ES-I3 (cell line): ENCODE measurements around the gene FIBP.
"Not testable (repeated sequence)": the region's sequence is repeated elsewhere in the genome, so short reads cannot be mapped to it uniquely, and the experiment has no call there.

Experiments
- H3K36me3 ChIP-seq: 2 replicates; pipeline ENCODE4 v1.6.1; 2013; ENCODE audit warnings: mild to moderate bottlenecking, low read length, control low read depth, moderate library complexity; ENCODE audit not compliant: insufficient read depth
- H3K4me1 ChIP-seq: 2 replicates; pipeline ENCODE4 v1.6.1; 2013; ENCODE audit warnings: mild to moderate bottlenecking, control low read depth, low read length; ENCODE audit not compliant: insufficient read depth
- H3K9ac ChIP-seq: 2 replicates; pipeline ENCODE4 v1.6.1; 2013; ENCODE audit warnings: low read depth, mild to moderate bottlenecking, low read length, moderate library complexity
- H3K9me3 ChIP-seq: 2 replicates; pipeline ENCODE4 v1.6.1; 2013; ENCODE audit warnings: mild to moderate bottlenecking, low read length, moderate library complexity; ENCODE audit not compliant: control insufficient read depth, insufficient read depth

The FIBP gene

GRCh38 chr11:65849771-65850216 lies 38.5 kb downstream of the FIBP start:
- Histone ChIP-seq H3K9ac (no peak overlapping the region), H3K9me3 (peaks cover 8% of the 10 kb centered on the region; the same call in 1 of the 2 replicates), H3K36me3 (peaks cover 9% of the 10 kb centered on the region; the same call in 1 of the 2 replicates), H3K4me1 (no peaks in the 10 kb centered on the region)

GRCh38 chr11:65849366-65849765 lies 38.9 kb downstream of the FIBP start:
- H3K9me3 ChIP-seq = peaks cover 8% of the 10 kb centered on the region; the same call in 1 of the 2 replicates
- H3K9ac ChIP-seq = no peak overlapping the region
- H3K4me1 ChIP-seq = no peaks in the 10 kb centered on the region
- H3K36me3 ChIP-seq = peaks cover 7% of the 10 kb centered on the region; the same call in 1 of the 2 replicates

- not testable (repeated sequence) for H3K36me3 ChIP-seq, H3K4me1 ChIP-seq, H3K9me3 ChIP-seq, H3K9ac ChIP-seq
Measured at GRCh38 chr11:65848693-65849092, 39.6 kb downstream of the FIBP start.

GRCh38 chr11:65847746-65848145 lies 40.5 kb downstream of the FIBP start:
- no peaks in the 10 kb centered on the region; the same call in 1 of the 2 replicates for H3K36me3 ChIP-seq
- H3K9me3 ChIP-seq = peaks cover 8% of the 10 kb centered on the region; the same call in 1 of the 2 replicates
- no peak overlapping the region for H3K9ac ChIP-seq
- H3K4me1 ChIP-seq = no peaks in the 10 kb centered on the region

DNA sequence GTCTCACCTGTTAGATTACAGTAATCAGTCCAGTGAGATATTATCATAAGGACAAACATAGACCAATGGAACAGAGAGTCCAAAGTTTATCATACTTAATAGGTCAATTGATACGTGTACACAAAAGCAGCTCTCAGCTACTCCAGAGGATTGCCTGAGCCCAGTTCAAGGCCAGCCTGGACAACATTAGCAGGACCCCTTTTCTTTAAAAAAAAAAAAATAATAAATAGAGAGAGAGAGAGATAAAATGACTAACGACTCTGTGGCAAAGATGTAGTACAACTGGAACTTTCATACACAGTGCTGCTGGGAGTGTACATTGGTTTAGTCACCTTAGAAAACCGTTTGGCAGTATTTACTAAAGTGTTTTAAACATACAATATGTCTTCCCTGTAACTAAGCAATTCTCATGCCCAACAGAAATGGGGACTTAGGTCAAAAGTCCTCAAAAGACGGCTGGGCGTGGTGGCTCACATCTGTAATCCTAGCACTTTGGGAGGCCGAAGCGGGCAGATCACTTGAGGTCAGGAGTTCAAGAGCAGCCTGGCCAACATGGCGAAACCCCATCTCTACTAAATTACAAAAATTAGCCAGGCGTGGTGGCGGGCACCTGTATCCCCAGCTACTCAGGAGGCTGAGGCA lies 43.9 kb downstream of the FIBP start:
- Histone ChIP-seq H3K4me1 (no peaks in the 10 kb centered on the region), H3K9me3 (no peaks in the 10 kb centered on the region), H3K36me3 (no peaks in the 10 kb centered on the region), H3K9ac (no peak overlapping the region)

- no peaks in the 10 kb centered on the region for H3K36me3 ChIP-seq
- H3K9me3 ChIP-seq = no peaks in the 10 kb centered on the region
- no peaks in the 10 kb centered on the region for H3K4me1 ChIP-seq
- H3K9ac ChIP-seq = no peak overlapping the region
Measured at GRCh38 chr11:65843811-65844210, 44.5 kb downstream of the FIBP start.

GRCh38 chr11:65842144-65842543 lies 46.1 kb downstream of the FIBP start:
- H3K36me3 ChIP-seq = no peaks in the 10 kb centered on the region
- H3K9me3 ChIP-seq = no peaks in the 10 kb centered on the region

GRCh38 chr11:65834202-65834601 lies 54.1 kb downstream of the FIBP start:
- Histone ChIP-seq H3K9ac (peak overlapping the region; percentile 58), H3K9me3 (no peaks in the 10 kb centered on the region), H3K4me1 (0 out of 2 replicates have a peak, but pooled peaks cover 9% of the 10 kb centered on the region), H3K36me3 (no peaks in the 10 kb centered on the region)

More at GRCh38 chr11:65842144-65842543, 46.1 kb downstream of the FIBP start:
- H3K9ac ChIP-seq = no peak overlapping the region
- H3K4me1 ChIP-seq = no peaks in the 10 kb centered on the region
